GM18870 (cell line): ENCODE measurements around the gene HK3.

Experiments
- ATAC-seq: cut with Tn5 transposase; IDR thresholded peaks from one replicate; pipeline ENCODE4 v1.9.1; 2021; ENCODE audit warnings: moderate library complexity; ENCODE audit not compliant: unreplicated experiment

The HK3 gene

GRCh38 chr5:176899296-176899891 is at the start of gene HK3:
Gene HK3 (minus strand): TSS chr5:176899346. CDS start chr5:176896159, 3,187 bp downstream.
- no peak for ATAC-seq

- no peak for ATAC-seq
These were observed 49.3 kb upstream of the HK3 start for GRCh38 chr5:176948458-176948857.

- ATAC-seq, result no peak
These were observed 48.7 kb upstream of the HK3 start for GRCh38 chr5:176947847-176948246.

GRCh38 chr5:176944268-176944667 is 45.1 kb upstream of the HK3 start:
- ATAC-seq, result no peak

GRCh38 chr5:176943816-176944215 is 44.7 kb upstream of the HK3 start:
- no peak for ATAC-seq

- ATAC-seq, result no peak
These were observed 42.8 kb upstream of the HK3 start for GRCh38 chr5:176941951-176942350.

GRCh38 chr5:176938472-176938871 is 39.3 kb upstream of the HK3 start:
- no peak for ATAC-seq

GRCh38 chr5:176935017-176935416 is 35.9 kb upstream of the HK3 start:
- no peak for ATAC-seq

GRCh38 chr5:176934309-176934930 is 35.3 kb upstream of the HK3 start:
- no peak for ATAC-seq

- no peak for ATAC-seq
These were observed 30.5 kb upstream of the HK3 start for GRCh38 chr5:176929654-176930053.

GRCh38 chr5:176927562-176927961 is 28.4 kb upstream of the HK3 start:
- ATAC-seq, result no peak

GRCh38 chr5:176922817-176923216 is 23.7 kb upstream of the HK3 start:
- ATAC-seq, result no peak

- ATAC-seq, result no peak
These were observed 22.6 kb upstream of the HK3 start for GRCh38 chr5:176921714-176922113.

- ATAC-seq, result no peak
These were observed 19.5 kb upstream of the HK3 start for GRCh38 chr5:176918613-176919012.

GRCh38 chr5:176916337-176916736 is 17.2 kb upstream of the HK3 start:
- ATAC-seq, result no peak

- ATAC-seq, result no peak
These were observed 16.8 kb upstream of the HK3 start for GRCh38 chr5:176915906-176916305.

- no peak for ATAC-seq
These were observed 13.0 kb upstream of the HK3 start for GRCh38 chr5:176912115-176912514.

- ATAC-seq, result no peak
These were observed 9.7 kb upstream of the HK3 start for GRCh38 chr5:176908675-176909368.

GRCh38 chr5:176906796-176907195 is 7.7 kb upstream of the HK3 start:
- ATAC-seq, result no peak

GRCh38 chr5:176906126-176906525 is 7.0 kb upstream of the HK3 start:
- no peak for ATAC-seq

GRCh38 chr5:176904276-176904675 is 5.1 kb upstream of the HK3 start:
- no peak for ATAC-seq

- no peak for ATAC-seq
These were observed 3.9 kb upstream of the HK3 start for GRCh38 chr5:176902911-176903664.
